Right atrium auricular region (tissue), 2 donors: ENCODE results near the gene C4BPB. TPM values are rescaled to one million over a fixed set of nuclear protein-coding genes. Genes with fewer than 3 reads are reported as not detected.
A peak's percentile ranks its signal among the peaks of the same experiment; 100 is the strongest.

Experiments used
- DNase-seq: peaks from one replicate; pipeline ENCODE4 v3.0.0-alpha.2; 2019; ENCODE audit warnings: low spot score
- H3K27ac ChIP-seq, 2 donors: fragments of 200-600 bp; sonication (generic); 1 replicate in 1 of 2; 2 replicates in 1 of 2; pipeline ENCODE4 v1.5.1; 2016 to 2019
- H3K27me3 ChIP-seq, 2 donors: fragments of 200-600 bp; sonication (generic); one replicate each; pipeline versions ENCODE4 v1.5.1 to v1.6.0; 2017 to 2019
- H3K36me3 ChIP-seq: fragments of 200-600 bp; sonication (generic); one replicate; pipeline ENCODE4 v1.5.1; 2016
- H3K4me1 ChIP-seq, 2 donors: fragments of 200-600 bp; sonication (generic); one replicate each; pipeline versions ENCODE4 v1.5.1 to v1.6.0; 2017 to 2019
- H3K4me3 ChIP-seq, 2 donors: fragments of 200-600 bp; sonication (generic); 1 replicate in 1 of 2; 2 replicates in 1 of 2; pipeline ENCODE4 v1.5.1; 2017 to 2019; ENCODE audit warnings: mild to moderate bottlenecking in 1 of 2, moderate library complexity in 1 of 2
- H3K9me3 ChIP-seq, 2 donors: fragments of 200-600 bp; sonication (generic); one replicate each; pipeline ENCODE4 v1.5.1; 2019
- CTCF ChIP-seq, 2 donors: fragments of 200-600 bp; sonication (generic); IDR thresholded peaks; one replicate each; pipeline ENCODE4 v1.5.1; 2019; ENCODE audit warnings: antibody characterized with exemption in 2 of 2
- total RNA-seq, 2 donors: library from RNA; depleted of rRNA; stranded (reverse); fragments of >200 nt; gene quantifications; one replicate each; pipeline ENCODE4 v1.1.0, GENCODE V29; 2016

Gene C4BPB
- total RNA-seq, 2 donors from 2014 or later, result not detected

DNA sequence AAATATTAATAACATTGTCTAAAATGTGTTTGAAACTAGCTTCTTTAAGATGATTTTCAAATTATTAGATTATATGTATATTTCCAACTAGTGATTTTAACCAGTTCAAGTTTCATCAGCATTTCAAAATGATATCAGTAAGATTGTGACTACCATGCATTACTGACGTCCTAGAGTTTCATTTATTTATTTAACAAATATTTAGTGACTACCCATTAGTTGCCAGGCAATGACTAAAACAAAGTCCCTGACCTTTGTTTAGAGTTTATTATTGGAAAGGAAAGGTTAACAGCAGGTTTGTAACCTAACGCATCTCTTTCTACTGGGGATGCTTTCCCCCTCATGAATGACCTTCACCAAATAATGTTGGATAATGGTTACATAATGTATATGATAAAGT lies 7.6 kb upstream of the C4BPB start:
- no peaks in the 10 kb centered on the region for H3K27me3 ChIP-seq
- no peak overlapping the region for H3K27ac ChIP-seq
- H3K36me3 ChIP-seq, result peaks cover 14% of the 10 kb centered on the region
- no peak for TF ChIP-seq CTCF (IDR thresholded peaks at IDR 0.05)
- no peaks in the 10 kb centered on the region for H3K9me3 ChIP-seq
- H3K4me3 ChIP-seq, result no peak overlapping the region
- peaks cover 0 to 17% of the 10 kb centered on the region in 2 donors for H3K4me1 ChIP-seq
- no peak for DNase-seq

DNA sequence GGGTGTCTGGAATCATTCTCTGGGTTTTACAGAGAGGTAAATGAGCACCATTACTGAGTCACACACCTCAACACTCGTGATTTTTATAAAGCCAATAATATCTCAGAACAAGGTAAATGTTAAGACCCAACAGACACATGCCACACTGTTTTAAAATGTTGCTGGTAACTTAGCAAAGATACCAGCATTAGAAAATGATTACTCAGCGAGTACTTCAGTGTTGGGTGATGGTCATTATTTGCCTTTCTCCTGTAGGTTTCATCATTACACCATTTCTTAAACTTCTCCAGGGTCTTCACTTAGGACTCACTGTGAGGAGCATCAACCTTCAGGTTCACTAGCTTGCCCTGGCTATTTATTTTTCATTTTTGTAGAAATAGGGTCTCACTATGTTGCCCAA lies 6.9 kb upstream of the C4BPB start:
- Histone ChIP-seq H3K36me3 (peaks cover 14% of the 10 kb centered on the region), H3K4me3 (no peak overlapping the region), H3K27ac (no peak overlapping the region), H3K27me3 (no peaks in the 10 kb centered on the region), H3K4me1 (peaks cover 0 to 16% of the 10 kb centered on the region in 2 donors), H3K9me3 (no peaks in the 10 kb centered on the region)
- TF ChIP-seq CTCF (IDR thresholded peaks at IDR 0.05), result no peak
- no peak for DNase-seq

GRCh38 chr1:207084232-207084631 lies 4.4 kb upstream of the C4BPB start:
- no peak for TF ChIP-seq CTCF (IDR thresholded peaks at IDR 0.05)
- no peaks in the 10 kb centered on the region for H3K27me3 ChIP-seq
- H3K4me3 ChIP-seq, result no peak overlapping the region
- no peak for DNase-seq
- no peak overlapping the region for H3K27ac ChIP-seq
- no peaks in the 10 kb centered on the region for H3K9me3 ChIP-seq
- peaks cover 0 to 7% of the 10 kb centered on the region in 2 donors for H3K4me1 ChIP-seq
- H3K36me3 ChIP-seq, result peaks cover 10% of the 10 kb centered on the region

DNA sequence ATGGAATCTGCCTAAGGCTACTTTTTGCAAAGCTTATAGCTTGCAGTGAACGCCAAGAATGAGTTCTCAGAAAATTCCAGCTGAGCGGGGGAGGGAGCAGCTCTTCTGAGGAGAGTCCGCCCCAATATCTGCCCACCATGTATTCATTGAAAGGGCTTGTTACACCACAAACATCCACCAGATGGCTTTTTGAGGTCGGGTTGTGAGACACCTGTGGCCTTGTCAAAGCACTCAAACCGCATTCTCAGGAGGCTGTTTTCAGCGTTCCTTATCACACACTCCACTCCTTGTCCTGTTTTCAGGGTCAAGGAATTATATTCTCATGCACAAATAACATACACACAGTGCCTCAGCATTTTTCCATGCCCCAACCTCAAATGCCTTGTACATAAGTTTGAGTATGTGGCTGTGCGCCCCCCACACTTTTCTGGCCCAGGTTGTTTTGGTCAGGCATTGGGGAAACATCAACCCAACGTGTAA lies 3.9 kb upstream of the C4BPB start:
- H3K4me3 ChIP-seq, result no peak overlapping the region
- no peaks in the 10 kb centered on the region for H3K27me3 ChIP-seq
- H3K27ac ChIP-seq, result no peak overlapping the region
- peaks cover 5% of the 10 kb centered on the region for H3K36me3 ChIP-seq
- peak; percentile 44 to 75 for TF ChIP-seq CTCF (IDR thresholded peaks at IDR 0.05)
- no peaks in the 10 kb centered on the region for H3K9me3 ChIP-seq
- H3K4me1 ChIP-seq, result peaks cover 0 to 7% of the 10 kb centered on the region in 2 donors
- DNase-seq, result no peak

GRCh38 chr1:207085887-207086286 lies 2.8 kb upstream of the C4BPB start:
- Histone ChIP-seq H3K27me3 (no peaks in the 10 kb centered on the region), H3K4me3 (no peak overlapping the region), H3K27ac (no peak overlapping the region), H3K36me3 (no peaks in the 10 kb centered on the region), H3K9me3 (no peaks in the 10 kb centered on the region), H3K4me1 (peaks cover 0 to 7% of the 10 kb centered on the region in 2 donors)
- DNase-seq, result no peak
- no peak for TF ChIP-seq CTCF (IDR thresholded peaks at IDR 0.05)

DNA sequence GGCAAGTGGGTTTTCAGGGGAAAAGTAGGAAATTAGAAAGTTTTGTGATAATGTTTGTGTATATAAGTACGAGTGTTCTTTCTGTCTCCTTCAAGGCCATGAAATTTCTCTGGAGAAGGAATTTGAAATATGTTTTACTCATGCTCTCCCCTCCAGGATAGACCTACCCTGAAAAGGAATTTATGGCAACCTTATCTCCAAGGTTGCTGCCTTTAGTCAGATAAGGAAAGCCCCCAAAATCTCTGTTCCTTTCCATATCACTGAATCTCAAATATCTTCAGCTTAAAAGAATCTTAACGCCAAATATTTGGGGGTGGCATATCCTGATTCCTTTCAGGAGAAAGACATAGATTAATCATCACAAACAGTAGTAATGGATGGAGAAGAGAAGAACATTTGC lies 499 bp upstream of the C4BPB start:
- Histone ChIP-seq H3K27me3 (no peaks in the 10 kb centered on the region), H3K4me1 (peaks cover 0 to 7% of the 10 kb centered on the region in 2 donors), H3K9me3 (no peaks in the 10 kb centered on the region), H3K4me3 (no peak overlapping the region), H3K27ac (no peak overlapping the region), H3K36me3 (no peaks in the 10 kb centered on the region)
- DNase-seq, result no peak
- TF ChIP-seq CTCF (IDR thresholded peaks at IDR 0.05), result no peak
